Bronchial epithelial cell (primary cell): ENCODE data around the gene SYTL3. TPM values are rescaled to one million over a fixed set of nuclear protein-coding genes. Genes with fewer than 3 reads are reported as not detected.
"Not testable (repeated sequence)": the region's sequence is repeated elsewhere in the genome, so short reads cannot be mapped to it uniquely, and the experiment has no call there.

Experiments used
- DNase-seq: peaks from one replicate; pipeline ENCODE4 v3.0.0-alpha.2; 2010; ENCODE audit warnings: low read depth
- FAIRE-seq: peaks from 2 replicates; lab custom pipeline; 2011; peaks lifted over from hg19 to GRCh38; lab: Jason Lieb, UNC
- H3K27me3 ChIP-seq: 2 replicates; pipeline ENCODE4 v1.5.1; 2011; ENCODE audit warnings: low read length; ENCODE audit not compliant: control insufficient read depth, insufficient read depth
- H3K36me3 ChIP-seq: 2 replicates; pipeline ENCODE4 v1.5.1; 2011; ENCODE audit warnings: low read length; ENCODE audit not compliant: control insufficient read depth, insufficient read depth
- H3K4me3 ChIP-seq: 2 replicates; pipeline ENCODE4 v1.5.1; 2011; ENCODE audit warnings: mild to moderate bottlenecking, low read depth, low read length, control low read depth
- CTCF ChIP-seq: IDR thresholded peaks from 2 replicates; pipeline ENCODE4 v1.5.1; 2011; ENCODE audit warnings: mild to moderate bottlenecking, moderate library complexity, low read length, control low read depth, inconsistent platforms; ENCODE audit not compliant: insufficient read depth, severe bottlenecking
- total RNA-seq: library from RNA; depleted of rRNA; stranded (reverse); fragments of >200 nt; gene quantifications from 2 replicates; pipeline ENCODE4 v1.2.1, GENCODE V29; 2014

Gene SYTL3
- total RNA-seq, 1 donor from 2014 or later = 1.1 TPM

GRCh38 chr6:158674342-158675131, 24.7 kb downstream of the SYTL3 start:
- no peaks in the 10 kb centered on the region for H3K27me3 ChIP-seq
- DNase-seq = no peak
- H3K4me3 ChIP-seq = no peak overlapping the region
- FAIRE-seq = no peak
- H3K36me3 ChIP-seq = no peaks in the 10 kb centered on the region
- TF ChIP-seq CTCF = no peak

GRCh38 chr6:158677094-158677493, 27.2 kb downstream of the SYTL3 start:
- H3K36me3 ChIP-seq, FAIRE-seq, DNase-seq, H3K27me3 ChIP-seq, H3K4me3 ChIP-seq: not testable (repeated sequence)

- no peaks in the 10 kb centered on the region for H3K36me3 ChIP-seq
- H3K4me3 ChIP-seq = no peak overlapping the region
- FAIRE-seq = no peak
- no peak for DNase-seq
- TF ChIP-seq CTCF = no peak
- H3K27me3 ChIP-seq = no peaks in the 10 kb centered on the region
Observed at GRCh38 chr6:158677906-158678578, 28.2 kb downstream of the SYTL3 start.

GRCh38 chr6:158680015-158680414, 30.2 kb downstream of the SYTL3 start:
- Histone ChIP-seq H3K4me3 (no peak overlapping the region), H3K36me3 (no peaks in the 10 kb centered on the region), H3K27me3 (no peaks in the 10 kb centered on the region)
- no peak for DNase-seq
- FAIRE-seq = no peak
- no peak for TF ChIP-seq CTCF

- Histone ChIP-seq H3K4me3 (no peak overlapping the region), H3K27me3 (no peaks in the 10 kb centered on the region), H3K36me3 (no peaks in the 10 kb centered on the region)
- no peak for FAIRE-seq
- DNase-seq = no peak
- TF ChIP-seq CTCF = no peak
Observed at GRCh38 chr6:158680481-158680880, 30.6 kb downstream of the SYTL3 start.

GRCh38 chr6:158684311-158684710, 34.5 kb downstream of the SYTL3 start:
- Histone ChIP-seq H3K27me3 (no peaks in the 10 kb centered on the region), H3K4me3 (no peak overlapping the region), H3K36me3 (no peaks in the 10 kb centered on the region)
- DNase-seq (no peak), FAIRE-seq (no peak)
- no peak for TF ChIP-seq CTCF
